ENCODE measurements around the gene FBXW4. TPM values are rescaled to one million over a fixed set of nuclear protein-coding genes. Genes with fewer than 3 reads are reported as not detected.

FBXW4 gene
- total and polyA plus RNA-seq, 9 of the 15 experiments (the other 6 are each of a cell fraction or from before 2014, with no cell fraction given): 1.0 to 10.6 (median 5.4) TPM

DNA sequence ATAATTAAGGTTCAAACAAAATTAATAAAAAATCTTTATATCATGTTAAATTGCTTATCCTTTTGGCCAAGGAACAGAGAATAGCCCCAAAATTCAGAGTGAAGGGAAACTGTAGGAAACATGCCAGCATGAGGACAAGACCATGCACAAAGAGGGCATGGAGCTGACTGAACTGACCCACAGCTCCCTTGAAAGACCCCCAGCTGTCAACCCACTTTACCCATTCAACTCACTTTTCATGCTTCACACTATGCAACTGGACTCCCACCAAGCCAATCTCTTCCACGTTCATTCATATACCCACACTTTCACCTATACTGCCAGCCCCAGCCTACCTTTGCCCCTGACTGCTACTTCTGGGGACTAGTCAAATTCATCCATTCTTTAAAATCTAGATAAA, 10.2 kb downstream of the FBXW4 start:
- peaks cover 3 to 6% of the 10 kb centered on the region in 2 experiments; a peak in 1 of 5 replicates for H3K4me1 ChIP-seq (replicated peaks in 1 of 2; ENCODE audit: control insufficient read depth in 2 of 2, insufficient read depth in 2 of 2, low read length in 2 of 2)
- no peak overlapping the region for H2AFZ ChIP-seq (ENCODE audit: low read depth, low read length)
- in situ Hi-C loops (cut with MboI): no loop called here
- H3K9me3 ChIP-seq (replicated peaks; ENCODE audit: control insufficient read depth, insufficient read depth, low read depth, low read length): no peaks in the 10 kb centered on the region
- no peaks in the 10 kb centered on the region for H3K9me1 ChIP-seq (ENCODE audit: control insufficient read depth, insufficient read depth, low read length)
- 0 out of 2 replicates have a peak, but pooled peaks cover 4% of the 10 kb centered on the region for H4K20me1 ChIP-seq (replicated peaks; ENCODE audit: control insufficient read depth, insufficient read depth, low read length)
- FAIRE-seq (no peak), DNase-seq (ENCODE audit: extremely low read depth in 1 of 4, low spot score in 3 of 4) (no peak), ATAC-seq (no peak)
- BruUV-seq (replicated peaks): no TSS peak
- intact Hi-C loops (cut with micrococcal nuclease): no loop called here
- H3K4me3 ChIP-seq: no peak overlapping the region
- POLR2A ChIA-PET: interaction anchor here (1.6 kb wide), 1 partner anchor 9 kb away, joined by 4 read pairs; no protein-coding TSS in a partner anchor
- no peak overlapping the region for H3K9ac ChIP-seq (ENCODE audit: insufficient read depth in 1 of 2, low read depth in 2 of 2, low read length in 2 of 2)
- H3K4me2 ChIP-seq (ENCODE audit: insufficient read depth, low read length): no peak overlapping the region
- H3K27ac ChIP-seq (ENCODE audit: extremely low read depth, low read depth, low read length): no peak overlapping the region
- H3K27me3 ChIP-seq (ENCODE audit: control insufficient read depth in 2 of 2, insufficient read depth in 2 of 2, low read length in 2 of 2): no peaks in the 10 kb centered on the region
- 25% methylated on average over 1 of the region's 1 CpG for WGBS (ENCODE audit: insufficient coverage, low coverage, missing lambda C conversion rate)
- no peaks in the 10 kb centered on the region for H3K79me2 ChIP-seq (ENCODE audit: control insufficient read depth, insufficient read depth, low read length)
- no peaks in the 10 kb centered on the region for H3K36me3 ChIP-seq (ENCODE audit: control insufficient read depth, insufficient read depth, low read length)
- CTCF ChIA-PET (ENCODE audit: low intra/inter-chr PET ratio): no interaction called here
- no peak for TF ChIP-seq ZNF77 (CRISPR knock-in tag; IDR thresholded peaks at IDR 0.05)
- TF ChIP-seq ZNF75A (CRISPR knock-in tag; IDR thresholded peaks at IDR 0.05): no peak
- TF ChIP-seq ZHX1 (conservative IDR thresholded peaks at IDR 0.05; ENCODE audit: low read length): no peak
- no peak for TF ChIP-seq RNF2 (IDR thresholded peaks at IDR 0.05)
- no peak for TF ChIP-seq HNRNPK (IDR thresholded peaks at IDR 0.05; ENCODE audit: low read depth, low read length, poor library complexity, severe bottlenecking)
- no peak for TF ChIP-seq BRF1 (IDR thresholded peaks at IDR 0.05; ENCODE audit: borderline replicate concordance, extremely low read depth, insufficient read length)
- TF ChIP-seq SOX6 (IDR thresholded peaks at IDR 0.05): no peak
- TF ChIP-seq STAT5A (IDR thresholded peaks at IDR 0.05; ENCODE audit: borderline replicate concordance, low read length): no peak
- no peak for TF ChIP-seq ZNF146 (CRISPR knock-in tag; IDR thresholded peaks at IDR 0.05; ENCODE audit: unreplicated experiment)
- TF ChIP-seq RCOR1 (IDR thresholded peaks at IDR 0.05; ENCODE audit: borderline replicate concordance in 1 of 2, low read depth in 2 of 2, low read length in 2 of 2): no peak
- TF ChIP-seq, protein P1, sequence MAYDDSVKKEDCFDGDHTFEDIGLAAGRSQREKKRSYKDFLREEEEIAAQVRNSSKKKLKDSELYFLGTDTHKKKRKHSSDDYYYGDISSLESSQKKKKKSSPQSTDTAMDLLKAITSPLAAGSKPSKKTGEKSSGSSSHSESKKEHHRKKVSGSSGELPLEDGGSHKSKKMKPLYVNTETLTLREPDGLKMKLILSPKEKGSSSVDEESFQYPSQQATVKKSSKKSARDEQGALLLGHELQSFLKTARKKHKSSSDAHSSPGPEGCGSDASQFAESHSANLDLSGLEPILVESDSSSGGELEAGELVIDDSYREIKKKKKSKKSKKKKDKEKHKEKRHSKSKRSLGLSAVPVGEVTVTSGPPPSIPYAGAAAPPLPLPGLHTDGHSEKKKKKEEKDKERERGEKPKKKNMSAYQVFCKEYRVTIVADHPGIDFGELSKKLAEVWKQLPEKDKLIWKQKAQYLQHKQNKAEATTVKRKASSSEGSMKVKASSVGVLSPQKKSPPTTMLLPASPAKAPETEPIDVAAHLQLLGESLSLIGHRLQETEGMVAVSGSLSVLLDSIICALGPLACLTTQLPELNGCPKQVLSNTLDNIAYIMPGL (CRISPR knock-in tag; IDR thresholded peaks at IDR 0.05): no peak
- no peak for TF ChIP-seq ERF (CRISPR knock-in tag; IDR thresholded peaks at IDR 0.05)
- no peak for TF ChIP-seq DNMT1 (IDR thresholded peaks at IDR 0.05)
- no peak for TF ChIP-seq NFIX (CRISPR knock-in tag; IDR thresholded peaks at IDR 0.05; ENCODE audit: low read depth)
- TF ChIP-seq NR4A1 (CRISPR knock-in tag; IDR thresholded peaks at IDR 0.05): no peak
- TF ChIP-seq NR4A1 (tag; IDR thresholded peaks at IDR 0.05): no peak
- no peak for TF ChIP-seq CC2D1A (IDR thresholded peaks at IDR 0.05)
- TF ChIP-seq ZNF780A (CRISPR knock-in tag; IDR thresholded peaks at IDR 0.05): no peak
- TF ChIP-seq JUND (IDR thresholded peaks at IDR 0.05; ENCODE audit: borderline replicate concordance, low read depth, low read length): no peak
- TF ChIP-seq JUND (tag; IDR thresholded peaks at IDR 0.05; ENCODE audit: borderline replicate concordance, low read depth, low read length): no peak
- TF ChIP-seq TCFL5 (CRISPR knock-in tag; conservative IDR thresholded peaks at IDR 0.05): no peak

Data from K562 (cell line).